CD1c-positive myeloid dendritic cell (primary cell): Measurements from ENCODE around the gene TSPAN5.
A peak's percentile ranks its signal among the peaks of the same experiment; 100 is the strongest.

Source experiments
- DNase-seq: peaks from one replicate; pipeline ENCODE4 v3.0.0-alpha.2; 2016; ENCODE audit errors: extremely low spot score

Gene TSPAN5

DNA sequence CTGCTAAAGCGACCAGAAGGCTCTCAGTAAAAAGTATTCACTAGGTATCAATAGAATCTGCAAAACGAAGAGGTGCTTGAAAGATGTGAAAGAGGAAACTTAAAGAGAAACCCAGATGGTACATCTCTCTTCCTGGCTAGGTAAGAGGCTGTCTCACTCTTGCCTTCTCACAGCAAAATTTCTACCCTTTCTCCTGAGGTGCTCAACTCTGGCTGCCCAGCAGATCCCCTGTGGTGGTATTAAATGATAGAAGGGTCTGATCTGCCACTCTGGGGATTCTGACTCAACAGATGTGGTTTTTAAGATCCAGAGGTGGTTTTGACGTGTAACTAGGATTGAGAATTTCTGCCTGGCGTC, 14.9 kb upstream of the TSPAN5 start:
- no peak for DNase-seq

DNA sequence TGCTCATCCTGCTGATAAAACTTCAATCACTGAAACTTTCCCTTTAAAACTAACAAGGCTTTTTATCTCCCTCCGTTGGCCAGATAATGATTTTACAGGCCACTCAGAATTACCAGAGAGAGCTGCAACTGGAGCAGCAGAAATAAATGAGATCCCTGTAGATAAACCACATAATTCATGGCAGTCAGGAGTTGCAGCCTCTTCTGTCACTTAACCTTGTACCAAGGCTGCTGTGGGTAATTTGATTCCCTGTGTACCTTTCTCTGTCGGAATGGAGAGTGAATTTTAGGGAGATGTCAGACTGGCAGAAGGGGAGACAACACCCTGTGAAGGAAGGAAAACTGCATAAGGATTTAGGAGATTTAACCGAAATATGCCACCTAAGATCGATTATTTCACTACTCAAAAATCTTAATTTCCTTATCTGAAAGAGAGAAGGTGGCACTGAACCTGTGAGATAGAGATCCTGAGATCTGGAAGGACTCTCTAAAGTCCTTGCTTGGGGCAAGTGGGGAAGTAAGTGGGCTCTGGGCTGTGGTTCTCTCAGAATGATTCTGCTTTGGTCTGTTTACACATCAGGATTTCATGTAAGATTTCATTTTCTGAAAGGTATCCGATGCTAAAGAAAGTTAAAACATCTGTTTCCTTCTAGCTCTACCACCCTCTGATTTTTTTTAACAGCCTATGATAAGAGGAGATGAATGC, 14.3 kb upstream of the TSPAN5 start:
- DNase-seq: no peak

DNA sequence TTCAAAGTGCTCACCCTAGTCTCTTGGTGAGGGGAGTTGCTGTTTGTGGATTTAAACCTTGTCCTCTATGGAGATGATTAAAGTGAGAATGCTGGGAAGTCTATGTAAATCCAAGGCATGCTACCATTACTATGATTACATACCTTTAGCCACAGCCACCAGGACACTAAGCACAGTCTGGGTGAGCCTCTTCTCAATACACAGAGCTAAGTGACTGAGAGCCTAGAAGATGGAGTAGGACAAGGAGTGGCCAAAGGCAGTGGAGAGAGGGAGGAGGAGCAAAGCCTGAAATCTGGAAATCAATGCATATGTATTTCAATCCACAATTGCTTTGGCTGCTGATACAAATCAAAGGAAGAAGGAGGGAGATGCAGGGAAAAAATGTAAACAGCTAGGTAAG, 12.7 kb upstream of the TSPAN5 start:
- DNase-seq: no peak

DNA sequence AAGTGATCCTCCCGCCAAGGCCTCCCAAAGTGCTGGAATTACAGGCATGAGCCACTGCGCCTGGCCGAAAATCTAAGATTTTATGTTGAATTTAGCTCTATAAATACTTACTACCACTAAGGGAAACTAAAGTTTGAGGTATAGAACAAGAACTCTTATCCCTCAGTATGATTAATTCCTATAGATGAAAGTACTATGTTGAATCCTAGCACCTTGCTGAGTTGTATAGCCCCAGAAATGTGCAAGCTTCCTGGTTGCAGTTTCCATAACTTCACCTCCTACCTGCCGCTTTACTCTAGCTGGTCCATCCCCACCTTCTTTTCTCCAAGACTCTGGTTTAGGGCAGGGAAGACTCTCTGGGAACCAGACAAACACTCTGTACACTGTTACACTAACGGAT, 11.8 kb upstream of the TSPAN5 start:
- no peak for DNase-seq

DNA sequence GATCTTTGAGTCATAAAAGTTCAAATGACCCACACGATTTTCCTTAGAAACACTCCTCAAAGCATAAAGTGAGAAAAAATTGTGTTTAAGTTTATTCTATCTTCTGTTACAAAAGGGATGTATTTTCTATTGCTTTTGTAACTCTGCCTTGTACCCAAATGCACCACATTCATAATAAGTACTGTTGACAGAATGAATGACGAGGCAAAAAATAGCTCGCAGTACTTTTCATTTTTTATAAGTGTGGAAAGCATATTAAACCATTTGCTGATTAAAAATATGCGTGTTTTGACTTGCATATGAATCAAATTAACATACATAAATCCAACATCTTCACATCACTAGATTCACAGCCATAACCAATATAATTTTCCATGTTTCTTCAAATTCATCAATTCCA, 11.2 kb upstream of the TSPAN5 start:
- no peak for DNase-seq

DNA sequence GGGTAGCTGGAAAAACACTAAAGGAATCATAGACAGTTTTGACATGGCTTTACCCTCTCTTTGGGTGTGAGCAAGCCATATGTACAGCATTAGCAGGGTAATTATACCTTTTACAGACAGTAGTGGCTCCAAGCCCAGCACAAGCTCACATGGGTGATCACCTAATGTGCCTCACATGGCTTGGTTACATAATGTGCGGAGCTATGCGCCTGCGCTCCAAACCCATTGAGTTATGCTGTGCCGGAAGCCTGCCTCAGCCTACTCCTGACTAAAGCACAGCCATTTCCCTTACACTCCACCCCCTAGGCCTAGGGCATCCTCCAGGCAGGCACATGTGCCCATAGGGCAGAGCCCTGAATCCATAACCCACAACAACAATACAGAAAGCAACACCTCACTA, 6.5 kb upstream of the TSPAN5 start:
- no peak for DNase-seq

DNA sequence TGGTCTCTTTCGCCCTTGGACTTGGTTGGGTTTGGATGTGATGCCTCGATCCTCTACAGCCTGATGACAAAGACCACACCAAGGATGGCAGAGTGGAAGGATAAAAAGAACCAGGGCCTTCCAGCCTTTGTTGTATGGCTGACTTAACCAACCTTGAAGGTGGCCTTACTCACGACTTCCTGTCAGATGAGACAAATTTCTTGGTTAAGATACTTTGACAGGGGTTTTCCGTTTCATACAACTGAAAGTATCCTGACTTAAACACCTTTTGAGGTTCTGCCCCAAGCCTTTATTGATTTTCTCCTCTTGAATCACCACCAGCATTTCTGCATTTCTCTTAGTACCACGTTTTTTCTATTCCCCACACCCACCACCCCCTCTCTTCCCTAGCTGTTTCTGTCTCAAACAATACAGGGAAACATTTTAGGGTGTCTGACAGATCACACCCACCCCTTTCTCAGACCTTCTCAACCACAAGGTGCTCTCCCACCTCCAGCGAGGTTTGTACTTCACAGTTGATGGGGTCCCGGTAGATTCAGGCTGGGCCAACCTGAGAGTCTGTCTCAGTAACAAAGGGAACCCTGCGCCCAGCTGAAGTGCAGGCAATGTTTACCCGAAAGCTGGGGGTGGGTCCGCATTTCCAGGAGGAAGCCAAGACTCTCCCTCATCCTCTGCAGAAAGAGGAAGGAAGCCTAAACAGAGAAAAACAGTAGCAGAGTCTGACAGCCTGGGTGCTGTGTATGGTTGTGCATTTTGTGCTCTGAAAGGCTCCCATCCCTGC, 5.0 kb upstream of the TSPAN5 start:
- DNase-seq: peak; percentile 48

DNA sequence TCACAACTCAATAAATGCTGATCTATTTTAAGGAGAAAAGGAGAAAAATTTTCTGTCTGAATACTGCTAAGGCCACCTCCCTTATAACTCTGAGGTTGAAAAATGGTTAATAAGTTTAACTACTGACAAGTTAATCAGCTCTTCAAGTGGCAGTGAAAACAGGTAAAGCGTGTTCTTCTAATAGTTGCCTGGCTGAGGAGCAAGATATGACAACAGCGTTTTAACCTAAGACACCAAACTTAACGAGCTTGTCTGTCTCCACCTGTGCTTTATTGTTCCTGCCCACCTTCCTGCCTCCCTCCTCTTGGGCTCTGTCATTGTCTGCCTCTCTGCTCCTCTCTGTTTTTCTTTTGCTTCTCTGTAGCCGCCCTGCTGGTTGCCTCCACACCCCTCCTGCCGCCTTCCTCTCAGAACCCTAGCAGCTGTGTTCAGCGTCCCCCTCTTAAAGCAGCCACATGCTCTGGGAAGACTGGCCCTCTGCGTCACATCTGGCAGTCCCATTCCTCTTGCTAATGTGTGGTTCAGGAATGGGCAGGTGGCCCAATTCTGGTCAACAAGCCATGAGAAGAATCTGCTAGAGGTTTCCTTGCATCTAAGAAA, 4.3 kb upstream of the TSPAN5 start:
- no peak for DNase-seq

DNA sequence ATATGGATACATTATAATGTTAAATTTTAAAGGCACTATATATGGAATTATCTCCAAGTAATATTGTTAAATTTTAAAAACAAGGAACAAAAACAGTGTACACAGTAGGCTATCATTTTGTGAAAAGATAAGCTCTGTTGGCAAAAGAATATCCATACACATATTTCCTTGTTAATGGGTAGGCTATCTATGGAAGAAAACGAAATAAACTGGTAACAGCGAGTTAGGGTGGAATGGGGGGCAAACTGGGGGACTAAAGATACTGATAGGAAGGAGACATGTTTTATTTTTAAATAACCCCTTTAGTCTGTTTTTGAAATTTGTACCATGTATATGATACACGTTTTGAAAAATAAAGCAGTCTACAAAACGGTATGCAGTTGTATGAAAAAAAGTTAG, 3.6 kb upstream of the TSPAN5 start:
- DNase-seq: no peak

DNA sequence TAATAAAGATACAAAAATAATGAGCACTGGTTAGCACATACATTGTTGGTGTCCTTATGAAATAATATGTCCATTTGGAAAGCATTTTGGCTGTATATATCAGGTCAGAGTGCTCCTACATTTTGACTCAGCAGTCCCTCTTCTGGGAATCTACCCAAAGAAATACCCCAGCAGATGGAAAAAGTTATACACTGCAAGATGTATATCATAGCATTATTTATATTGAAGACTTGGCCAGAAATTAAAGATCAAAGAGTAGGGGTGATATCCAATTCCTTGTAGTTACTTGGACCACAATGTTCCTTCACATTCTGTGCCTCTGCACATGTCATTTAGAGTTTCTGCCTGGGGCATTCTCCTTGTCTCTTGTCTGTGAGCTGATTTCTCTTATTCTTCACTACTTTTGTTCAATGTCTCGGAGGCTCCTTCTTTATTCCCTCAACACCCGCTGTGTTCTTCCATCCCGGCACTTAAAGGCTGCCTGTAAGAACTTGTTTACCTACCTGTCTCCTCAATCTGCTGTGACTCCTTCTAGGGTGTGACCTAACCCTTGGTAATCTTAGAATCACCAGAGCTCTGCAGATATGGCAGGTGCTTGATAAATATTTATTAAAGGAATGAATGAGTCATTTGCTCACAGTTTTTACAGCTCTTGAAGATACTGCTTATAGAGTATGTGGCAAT, 3.1 kb upstream of the TSPAN5 start:
- no peak for DNase-seq

DNA sequence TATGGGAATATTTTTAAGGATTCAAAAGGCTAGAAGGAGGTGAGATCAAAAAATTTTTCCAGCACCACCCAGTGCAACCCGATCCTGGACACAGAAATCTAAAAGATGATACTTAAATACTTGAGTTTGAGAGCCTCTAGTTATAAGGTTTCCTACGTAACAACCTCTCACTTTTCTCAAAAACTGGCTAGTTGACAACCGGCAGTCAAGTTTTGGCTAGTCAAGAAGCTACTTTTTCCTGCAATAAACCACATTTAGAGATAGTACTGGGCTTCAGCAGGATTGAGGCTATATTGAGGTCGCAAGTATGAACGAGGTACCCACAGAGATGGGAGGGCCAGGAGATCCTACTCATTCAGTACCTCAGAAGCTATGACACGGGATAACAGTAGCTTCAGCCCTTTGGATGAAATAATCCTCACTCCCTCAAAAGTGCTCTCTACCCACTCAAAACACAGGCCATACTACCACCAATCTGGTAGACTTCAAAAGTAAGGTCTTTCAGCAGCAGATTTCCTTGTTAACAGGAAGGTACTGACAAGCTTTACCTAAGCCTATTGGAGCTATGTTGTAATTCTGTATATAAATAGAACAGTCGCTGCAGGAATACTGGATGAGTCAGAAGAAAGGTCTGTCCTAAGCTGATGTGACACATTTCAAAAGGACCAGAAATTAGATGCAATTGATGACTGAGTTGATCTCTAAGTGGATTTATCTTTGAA, 1.5 kb upstream of the TSPAN5 start:
- DNase-seq: no peak

DNA sequence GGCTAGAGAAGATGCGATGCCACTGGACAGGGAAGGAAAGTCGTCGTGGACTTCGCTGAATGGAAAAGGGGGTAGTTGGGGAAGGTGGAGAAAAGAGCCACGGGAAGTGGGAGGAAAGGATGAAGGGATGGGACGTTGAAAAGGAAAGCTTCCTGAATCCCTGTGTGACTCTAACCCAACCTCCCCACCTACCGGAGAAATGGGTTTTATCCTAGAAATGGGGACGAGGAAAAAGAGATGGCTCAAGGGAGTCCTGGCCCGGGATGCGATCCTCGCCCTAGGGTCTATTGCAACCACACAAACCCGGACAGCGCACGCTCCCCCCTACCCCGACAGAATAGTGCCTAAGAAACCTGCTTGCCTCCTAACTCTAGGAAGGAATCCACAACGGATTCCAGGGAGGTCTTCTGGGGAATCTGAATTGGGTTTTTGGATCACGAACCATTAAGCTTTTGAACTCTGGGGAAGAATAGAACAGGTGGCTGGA, 738 bp upstream of the TSPAN5 start:
- no peak for DNase-seq

DNA sequence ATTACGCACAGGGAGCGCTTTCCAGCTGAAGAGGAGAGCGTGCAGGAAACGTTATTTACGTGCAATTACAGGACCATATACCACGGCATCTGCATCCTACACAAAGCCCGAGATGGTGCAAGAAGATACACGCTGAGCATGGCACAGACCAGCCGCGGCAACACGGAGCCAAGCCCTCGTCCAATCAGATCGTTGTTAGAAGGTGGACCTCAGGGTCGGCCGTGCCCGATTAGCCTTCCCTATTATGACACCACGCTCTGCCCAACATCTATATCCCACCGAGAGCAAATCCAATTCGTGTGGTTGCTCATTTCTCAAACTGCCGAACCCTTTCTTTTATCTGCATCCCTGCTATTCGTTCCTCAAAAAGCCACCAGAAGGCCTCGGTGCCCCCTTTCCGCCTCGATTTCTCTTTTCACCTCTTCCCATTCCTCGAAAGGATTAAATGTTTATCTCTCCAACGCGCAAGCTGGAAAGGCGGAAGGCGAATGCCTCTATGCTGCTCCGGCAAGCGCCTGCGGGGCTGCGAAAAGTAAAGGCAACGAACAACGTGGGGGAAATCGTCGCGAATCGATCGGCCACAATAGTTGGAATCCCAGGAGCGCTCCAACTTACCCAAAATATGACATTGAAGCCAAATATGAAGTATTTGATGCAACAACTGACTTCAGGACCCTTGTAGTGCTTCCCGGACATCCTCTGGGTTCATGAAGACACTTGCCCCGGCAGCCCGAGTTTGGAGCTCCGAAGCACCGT, 702 bp downstream of the TSPAN5 start:
- peak; percentile 7 for DNase-seq

DNA sequence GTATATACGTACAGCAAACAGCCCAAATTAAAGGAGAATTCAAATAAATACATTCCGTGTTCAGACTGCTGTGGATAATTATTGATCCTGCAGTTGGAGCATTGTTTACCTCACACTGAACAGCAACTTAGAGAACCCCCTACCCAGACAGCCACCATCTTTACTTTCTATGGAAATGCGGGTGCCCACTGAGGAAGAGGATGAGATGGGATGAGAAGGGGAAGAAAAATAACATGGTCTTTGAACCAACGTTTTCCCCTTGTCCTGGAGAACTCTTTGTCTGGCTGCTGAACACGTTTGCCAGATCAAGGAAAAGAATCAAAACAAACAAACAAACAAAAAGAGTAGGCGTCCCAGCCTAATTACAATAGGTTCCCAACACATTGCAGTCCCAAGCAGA, 1.5 kb downstream of the TSPAN5 start:
- no peak for DNase-seq

DNA sequence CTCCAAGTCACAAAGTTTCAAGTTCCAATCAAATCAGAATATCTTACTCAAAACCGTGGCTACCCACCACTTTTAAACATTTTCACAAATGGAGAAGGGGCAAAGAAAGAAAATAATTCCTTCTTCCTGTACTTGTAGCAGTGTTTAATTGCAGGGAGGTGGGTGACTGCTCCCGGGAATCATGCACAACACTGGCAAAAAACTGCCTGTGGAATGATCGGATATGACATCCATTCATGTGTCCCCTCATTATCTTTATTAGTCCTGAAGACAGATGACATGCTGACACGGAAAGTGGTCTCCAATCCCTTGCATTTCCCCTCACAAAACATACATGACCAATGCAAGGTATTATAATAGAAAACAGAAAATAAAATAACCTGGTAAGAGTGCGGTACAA, 2.0 kb downstream of the TSPAN5 start:
- no peak for DNase-seq

DNA sequence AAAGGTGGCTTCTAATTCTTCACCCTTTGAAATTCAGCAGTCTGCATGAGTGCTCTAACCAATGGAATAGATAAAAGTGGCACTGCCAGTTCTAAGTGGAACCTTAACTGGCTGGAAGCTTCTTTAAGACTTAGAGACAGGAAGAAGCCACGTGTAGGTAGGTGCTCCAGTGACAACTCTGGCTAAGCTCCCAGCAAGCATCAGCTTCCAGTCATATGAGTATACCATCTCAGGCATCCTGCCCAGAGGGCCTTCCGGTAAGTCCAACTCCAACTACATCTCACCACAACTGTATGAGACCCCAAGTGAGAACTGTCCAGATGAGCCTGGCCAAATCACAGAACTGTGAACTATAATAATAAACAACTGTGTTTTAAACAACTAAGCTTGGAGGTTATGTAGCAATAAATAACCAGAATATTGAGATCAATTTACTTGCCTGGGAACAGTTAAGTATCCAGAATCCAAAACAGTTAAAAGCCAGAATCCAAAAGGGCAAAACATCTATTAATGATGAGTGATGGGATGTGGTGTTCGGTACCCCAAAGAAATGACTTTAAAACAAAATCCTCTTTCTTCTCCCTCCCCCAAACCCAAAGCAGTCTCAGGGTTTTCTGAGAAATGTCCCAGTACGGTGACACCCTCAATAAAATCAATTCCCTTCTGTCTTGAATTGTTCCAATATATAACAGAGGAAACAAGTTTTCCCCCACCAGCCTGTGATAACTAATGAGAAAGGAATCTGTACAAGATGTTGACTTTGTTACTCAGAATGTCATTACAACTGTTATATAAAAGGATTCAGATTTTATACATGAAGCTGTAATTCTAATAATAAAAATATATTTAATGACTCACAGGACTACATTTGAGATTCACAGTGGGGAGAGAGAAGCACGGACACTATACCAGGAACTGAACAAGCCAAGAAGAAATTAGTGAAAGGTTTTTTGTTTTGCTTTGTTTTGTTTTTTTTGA, 4.2 kb downstream of the TSPAN5 start:
- DNase-seq: no peak

DNA sequence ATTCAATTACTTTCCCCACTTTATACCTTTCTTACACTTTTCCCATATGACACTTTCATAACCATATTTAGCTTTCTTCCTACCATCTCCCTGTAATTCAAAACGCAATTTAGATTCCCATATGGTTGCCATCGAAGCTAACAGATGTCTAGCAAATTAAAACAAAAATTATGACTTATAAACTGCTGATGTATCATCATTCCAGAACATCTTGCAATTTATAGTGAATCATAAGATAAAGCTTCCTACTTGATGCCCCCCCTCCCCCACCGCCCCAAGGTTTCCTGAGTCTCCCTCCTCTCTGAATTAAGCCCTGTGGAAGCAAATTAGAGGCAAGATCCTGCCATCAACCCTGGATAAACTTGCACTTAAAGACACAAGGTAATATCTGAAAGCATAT, 5.4 kb downstream of the TSPAN5 start:
- DNase-seq: no peak

DNA sequence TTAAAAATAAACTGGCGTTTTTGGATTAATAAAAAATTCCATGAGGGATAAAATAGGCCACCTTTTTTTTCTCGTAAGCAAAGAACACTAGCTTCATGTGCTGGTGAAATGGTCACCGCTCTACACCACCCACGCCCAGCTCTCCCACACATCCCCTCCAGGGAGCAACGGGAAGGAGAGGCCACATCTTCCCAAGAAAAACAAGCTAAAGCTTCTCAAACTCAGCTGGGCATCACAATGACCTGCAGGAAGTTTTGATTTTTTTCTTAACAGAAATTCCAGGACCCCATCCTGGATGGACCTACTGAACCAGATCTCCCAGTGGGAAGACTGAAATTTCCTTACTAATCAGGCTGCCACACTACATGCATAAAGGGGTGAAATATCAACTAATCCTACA, 9.8 kb downstream of the TSPAN5 start:
- no peak for DNase-seq

DNA sequence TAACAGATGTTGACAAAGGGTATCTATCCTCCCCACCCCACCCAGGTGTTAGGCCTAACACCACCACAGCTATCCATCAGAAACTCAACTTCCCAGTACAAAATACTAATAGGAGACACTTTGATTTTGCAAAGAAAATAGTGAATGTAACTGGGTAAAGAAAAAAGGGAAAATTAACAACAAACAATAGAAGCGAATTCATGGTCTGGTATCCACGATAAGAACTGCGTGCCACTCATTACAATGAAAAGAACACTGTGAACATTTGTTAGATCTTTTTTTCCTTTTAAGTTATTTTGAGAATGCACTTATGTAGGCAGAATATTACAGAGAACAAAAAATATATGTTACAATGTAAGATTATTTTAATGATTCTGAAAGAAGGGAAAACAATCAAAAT, 12.0 kb downstream of the TSPAN5 start:
- no peak for DNase-seq

DNA sequence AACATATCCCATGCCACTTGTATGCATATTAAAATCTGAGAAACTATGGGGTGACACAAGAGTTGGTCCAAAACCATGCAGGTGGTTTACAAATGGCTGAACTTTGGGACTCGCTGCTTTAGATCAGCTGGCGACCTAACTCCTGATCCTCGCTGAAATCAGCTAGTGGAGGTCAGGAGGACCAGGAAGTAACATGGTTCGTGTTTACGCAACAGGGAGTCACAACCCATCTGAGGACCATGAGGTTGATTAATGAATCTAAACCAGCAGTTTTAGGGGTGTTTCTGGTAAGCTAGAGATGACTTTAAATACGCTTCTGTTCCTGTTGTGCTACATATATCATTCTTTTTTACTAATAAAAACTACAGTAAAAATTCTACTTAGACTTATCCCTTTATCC, 12.9 kb downstream of the TSPAN5 start:
- no peak for DNase-seq
